ENCODE measurements around the gene IL17C.

DNA sequence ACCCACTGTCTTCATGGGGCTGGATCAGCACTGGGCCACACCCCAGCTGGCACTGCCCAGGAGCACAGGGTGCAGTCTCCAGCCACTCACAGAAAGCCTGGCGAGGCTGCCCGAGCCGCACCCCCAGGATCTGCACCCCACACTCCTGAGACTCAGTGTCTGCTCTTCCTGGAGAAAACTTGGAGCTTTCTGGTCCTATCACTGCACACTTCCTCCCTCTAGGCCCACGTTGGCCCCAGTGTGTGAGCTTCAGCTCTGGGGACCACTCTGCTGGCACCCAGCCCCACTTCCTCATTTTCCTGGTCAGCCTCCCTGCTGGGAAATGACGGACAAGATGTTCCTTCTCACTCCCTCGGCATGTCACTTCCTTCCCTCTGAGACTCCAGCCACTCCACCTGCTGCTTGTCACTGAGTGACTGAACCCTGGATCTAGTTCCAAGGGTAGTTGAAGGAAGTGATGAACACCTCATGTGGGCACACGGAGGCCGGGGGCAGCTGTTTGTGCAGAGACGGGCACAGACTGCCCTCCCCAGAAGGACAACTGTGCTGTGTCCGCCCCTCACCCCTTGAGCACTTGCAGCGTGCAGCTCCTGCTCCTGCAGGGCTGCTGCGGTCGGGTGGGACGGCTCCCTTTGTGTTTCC, 39.2 kb upstream of the IL17C start:
- TF ChIP-seq EZH2phosphoT487 (IDR thresholded peaks at IDR 0.05; ENCODE audit: borderline replicate concordance, low read length): no peak
- TF ChIP-seq, protein P1, sequence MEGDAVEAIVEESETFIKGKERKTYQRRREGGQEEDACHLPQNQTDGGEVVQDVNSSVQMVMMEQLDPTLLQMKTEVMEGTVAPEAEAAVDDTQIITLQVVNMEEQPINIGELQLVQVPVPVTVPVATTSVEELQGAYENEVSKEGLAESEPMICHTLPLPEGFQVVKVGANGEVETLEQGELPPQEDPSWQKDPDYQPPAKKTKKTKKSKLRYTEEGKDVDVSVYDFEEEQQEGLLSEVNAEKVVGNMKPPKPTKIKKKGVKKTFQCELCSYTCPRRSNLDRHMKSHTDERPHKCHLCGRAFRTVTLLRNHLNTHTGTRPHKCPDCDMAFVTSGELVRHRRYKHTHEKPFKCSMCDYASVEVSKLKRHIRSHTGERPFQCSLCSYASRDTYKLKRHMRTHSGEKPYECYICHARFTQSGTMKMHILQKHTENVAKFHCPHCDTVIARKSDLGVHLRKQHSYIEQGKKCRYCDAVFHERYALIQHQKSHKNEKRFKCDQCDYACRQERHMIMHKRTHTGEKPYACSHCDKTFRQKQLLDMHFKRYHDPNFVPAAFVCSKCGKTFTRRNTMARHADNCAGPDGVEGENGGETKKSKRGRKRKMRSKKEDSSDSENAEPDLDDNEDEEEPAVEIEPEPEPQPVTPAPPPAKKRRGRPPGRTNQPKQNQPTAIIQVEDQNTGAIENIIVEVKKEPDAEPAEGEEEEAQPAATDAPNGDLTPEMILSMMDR (IDR thresholded peaks at IDR 0.05; ENCODE audit: low read depth, low read length, poor library complexity, severe bottlenecking): no peak

Data from DOHH2 (cell line).